ACC112 (cell line): ENCODE measurements around the gene RECK.

Experiments used
- H2AFZ ChIP-seq: fragments of 200-600 bp; sonication (generic); one replicate; pipeline ENCODE4 v1.6.0; 2017; ENCODE audit warnings: antibody characterized with exemption, low read length; ENCODE audit not compliant: unreplicated experiment
- H3K27ac ChIP-seq: fragments of 200-600 bp; sonication (generic); 2 replicates; pipeline ENCODE4 v1.5.1; 2014; ENCODE audit warnings: low read depth, mild to moderate bottlenecking, antibody characterized with exemption, low read length, moderate library complexity
- H3K27me3 ChIP-seq: fragments of 200-600 bp; sonication (generic); 2 replicates; pipeline ENCODE4 v1.6.1; 2014; ENCODE audit warnings: mild to moderate bottlenecking, antibody characterized with exemption, low read length, moderate library complexity, mixed read lengths; ENCODE audit not compliant: insufficient read depth
- H3K36me3 ChIP-seq: fragments of 200-600 bp; sonication (generic); 2 replicates; pipeline ENCODE4 v1.6.1; 2016; ENCODE audit warnings: mild to moderate bottlenecking, antibody characterized with exemption, low read length, moderate library complexity, mixed read lengths; ENCODE audit not compliant: insufficient read depth
- H3K4me1 ChIP-seq: fragments of 200-600 bp; sonication (generic); one replicate; pipeline ENCODE4 v1.6.1; 2016; ENCODE audit warnings: low read length, mixed read lengths; ENCODE audit not compliant: insufficient read depth, unreplicated experiment, control insufficient read depth
- H3K4me3 ChIP-seq: fragments of 200-600 bp; sonication (generic); 2 replicates; pipeline ENCODE4 v1.5.1; 2014; ENCODE audit warnings: mild to moderate bottlenecking, low read depth, low read length
- H3K79me2 ChIP-seq: fragments of 200-600 bp; sonication (generic); one replicate; pipeline ENCODE4 v1.6.0; 2016; ENCODE audit warnings: low read length; ENCODE audit not compliant: control insufficient read depth, unreplicated experiment, insufficient read depth

RECK gene

GRCh38 chr9:36137392-36138004 is 100.8 kb downstream of the RECK start:
- Histone ChIP-seq H3K27me3 (no peaks in the 10 kb centered on the region), H3K4me1 (peaks cover 12% of the 10 kb centered on the region), H3K36me3 (no peaks in the 10 kb centered on the region), H3K79me2 (no peaks in the 10 kb centered on the region), H3K4me3 (peak overlapping the region; percentile 87), H3K27ac (no peak overlapping the region), H2AFZ (peak overlapping the region; percentile 81)

DNA sequence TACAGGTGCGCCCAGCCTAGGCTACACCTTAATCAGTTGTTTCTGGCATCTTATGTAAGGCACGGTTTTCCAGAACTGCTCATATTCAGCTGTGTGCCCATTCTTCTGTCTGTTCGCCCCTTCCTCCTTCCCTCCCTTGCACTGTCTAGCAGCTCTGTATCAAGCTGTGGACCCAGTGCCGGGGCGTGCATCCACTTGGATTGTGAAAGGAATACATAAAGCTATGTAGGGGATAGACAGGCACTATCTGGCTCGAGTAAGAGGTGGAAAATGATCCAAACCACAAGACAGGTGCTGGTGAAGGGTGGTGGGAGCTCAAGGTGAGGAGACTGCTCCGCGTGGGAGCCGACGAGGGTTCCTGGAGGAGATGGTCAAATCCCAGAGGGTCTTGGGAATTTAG is 101.8 kb downstream of the RECK start:
- Histone ChIP-seq H3K4me1 (peaks cover 16% of the 10 kb centered on the region), H3K79me2 (no peaks in the 10 kb centered on the region), H2AFZ (no peak overlapping the region), H3K27me3 (no peaks in the 10 kb centered on the region), H3K27ac (no peak overlapping the region), H3K4me3 (no peak overlapping the region), H3K36me3 (no peaks in the 10 kb centered on the region)

DNA sequence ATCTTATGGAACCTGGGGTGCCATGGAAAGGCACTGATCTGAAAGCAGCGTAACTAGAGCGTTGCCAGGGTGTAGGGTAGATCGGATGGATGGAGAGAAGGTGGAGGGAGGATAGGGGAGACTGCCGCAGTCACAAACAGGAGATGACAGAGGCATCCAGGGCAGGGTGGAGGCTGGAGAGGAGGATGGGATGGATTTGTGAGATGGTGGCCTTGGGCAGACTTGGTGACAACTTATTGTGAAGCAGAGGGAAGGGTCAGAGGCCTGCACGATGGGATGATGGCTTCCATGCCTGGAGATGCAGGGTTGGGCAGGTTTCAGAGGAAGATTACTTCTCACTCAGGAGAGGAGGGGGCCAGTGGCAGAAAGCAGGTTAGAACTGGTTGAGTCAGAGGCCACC is 102.2 kb downstream of the RECK start:
- Histone ChIP-seq H3K27me3 (no peaks in the 10 kb centered on the region), H3K36me3 (no peaks in the 10 kb centered on the region), H3K4me3 (no peak overlapping the region), H2AFZ (no peak overlapping the region), H3K4me1 (peaks cover 16% of the 10 kb centered on the region), H3K27ac (no peak overlapping the region), H3K79me2 (no peaks in the 10 kb centered on the region)

DNA sequence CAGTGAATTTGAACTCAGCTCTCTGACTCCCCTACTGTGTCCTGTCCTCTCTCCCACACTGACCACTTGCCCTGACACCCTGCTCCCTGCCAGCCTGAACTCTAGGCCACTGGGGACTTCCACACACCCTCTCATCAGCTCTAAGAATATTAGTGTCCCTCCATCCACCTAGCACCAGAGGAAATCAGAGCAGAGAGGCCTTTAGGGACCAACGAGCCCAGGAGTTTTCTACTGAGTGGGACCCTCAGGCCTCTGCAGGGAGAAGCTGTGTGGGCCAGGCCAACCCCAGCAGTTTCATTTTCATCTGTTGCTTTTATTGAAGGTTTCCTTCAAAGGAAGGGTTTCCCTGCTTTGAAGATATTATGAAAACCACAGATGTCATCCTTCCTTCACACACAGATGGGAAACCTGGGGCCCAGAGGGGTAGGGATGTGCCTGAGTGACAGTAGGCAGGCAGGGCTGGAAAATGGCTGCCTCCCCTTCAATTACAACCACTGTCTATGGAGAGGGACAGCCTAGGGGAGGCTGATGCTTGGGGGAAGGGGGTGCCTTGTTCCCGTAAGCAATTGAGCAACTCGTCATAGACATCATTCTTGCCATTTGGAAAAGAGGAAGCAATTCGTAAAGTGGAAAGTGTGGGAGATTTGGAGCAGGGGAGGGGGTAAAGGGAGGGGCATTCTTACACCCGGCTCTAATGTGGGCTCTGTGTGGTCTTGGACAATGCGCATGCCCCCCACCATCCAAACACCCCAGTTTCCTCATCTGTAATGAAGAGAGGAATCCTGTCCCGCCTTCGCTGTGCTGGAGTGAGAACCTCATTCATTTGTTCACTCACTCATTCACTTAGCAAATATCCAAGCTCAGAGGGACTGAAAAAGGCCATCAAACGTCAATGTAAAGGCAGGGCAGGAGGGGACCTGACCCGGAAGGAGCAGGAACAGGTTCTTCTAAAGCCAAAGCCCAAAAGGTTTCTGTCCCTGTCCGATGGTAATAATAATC is 103.7 kb downstream of the RECK start:
- Histone ChIP-seq H3K79me2 (no peaks in the 10 kb centered on the region), H3K27me3 (no peaks in the 10 kb centered on the region), H3K36me3 (peaks cover 3% of the 10 kb centered on the region; the same call in 1 of the 2 replicates), H3K4me3 (no peak overlapping the region), H3K4me1 (peaks cover 16% of the 10 kb centered on the region), H3K27ac (no peak overlapping the region), H2AFZ (no peak overlapping the region)

DNA sequence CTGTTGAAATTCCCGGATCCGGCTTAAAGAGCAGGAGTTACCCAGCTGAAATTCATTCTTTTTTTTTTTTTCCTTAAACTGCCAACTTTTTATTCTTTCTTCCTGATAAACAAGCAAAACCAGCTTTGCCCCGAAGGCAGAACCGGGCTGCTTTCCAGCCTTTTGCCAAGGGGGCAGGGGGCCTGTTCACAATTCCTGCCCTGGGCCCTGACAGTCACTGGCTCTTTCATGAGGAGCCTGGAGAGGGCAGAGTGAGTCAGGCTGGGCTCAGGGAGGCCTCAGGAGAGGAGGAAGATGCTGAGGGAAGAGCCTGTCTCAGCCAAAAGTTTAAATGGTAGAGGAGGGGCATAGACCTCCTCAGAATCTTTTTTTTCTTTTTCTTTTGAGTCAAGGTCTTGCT is 104.6 kb downstream of the RECK start:
- Histone ChIP-seq H2AFZ (no peak overlapping the region), H3K4me3 (no peak overlapping the region), H3K79me2 (no peaks in the 10 kb centered on the region), H3K4me1 (peaks cover 16% of the 10 kb centered on the region), H3K27ac (no peak overlapping the region), H3K36me3 (peaks cover 6% of the 10 kb centered on the region; the same call in 1 of the 2 replicates), H3K27me3 (no peaks in the 10 kb centered on the region)

DNA sequence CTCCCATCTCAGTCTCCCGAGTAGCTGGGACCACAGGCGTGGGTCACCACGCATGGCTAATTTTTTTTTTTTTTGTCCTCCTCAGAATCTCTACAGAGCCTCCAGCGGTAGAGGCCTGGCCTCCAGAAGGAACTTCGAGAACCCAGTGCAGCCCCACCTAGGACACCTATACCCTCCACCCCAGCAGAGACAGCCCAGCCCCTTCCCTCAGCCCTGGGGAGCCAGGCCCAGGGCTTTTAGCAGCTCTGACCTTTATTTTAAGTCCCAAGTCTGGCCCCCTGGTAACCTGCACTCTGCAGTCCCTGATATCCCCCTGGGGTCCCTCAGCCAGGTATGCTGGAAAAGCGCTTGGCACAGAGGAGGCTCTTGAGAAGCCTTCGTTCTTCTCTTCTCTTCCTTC is 105.0 kb downstream of the RECK start:
- H3K27ac ChIP-seq: no peak overlapping the region
- no peaks in the 10 kb centered on the region for H3K79me2 ChIP-seq
- no peak overlapping the region for H2AFZ ChIP-seq
- H3K4me1 ChIP-seq: peaks cover 16% of the 10 kb centered on the region
- peaks cover 6% of the 10 kb centered on the region; the same call in 1 of the 2 replicates for H3K36me3 ChIP-seq
- no peak overlapping the region for H3K4me3 ChIP-seq
- no peaks in the 10 kb centered on the region for H3K27me3 ChIP-seq

GRCh38 chr9:36142510-36143244 is 106.0 kb downstream of the RECK start:
- no peaks in the 10 kb centered on the region for H3K27me3 ChIP-seq
- no peak overlapping the region for H2AFZ ChIP-seq
- H3K27ac ChIP-seq: no peak overlapping the region
- H3K4me3 ChIP-seq: no peak overlapping the region
- peaks cover 10% of the 10 kb centered on the region for H3K4me1 ChIP-seq
- H3K79me2 ChIP-seq: no peaks in the 10 kb centered on the region
- H3K36me3 ChIP-seq: peaks cover 6% of the 10 kb centered on the region; the same call in 1 of the 2 replicates

DNA sequence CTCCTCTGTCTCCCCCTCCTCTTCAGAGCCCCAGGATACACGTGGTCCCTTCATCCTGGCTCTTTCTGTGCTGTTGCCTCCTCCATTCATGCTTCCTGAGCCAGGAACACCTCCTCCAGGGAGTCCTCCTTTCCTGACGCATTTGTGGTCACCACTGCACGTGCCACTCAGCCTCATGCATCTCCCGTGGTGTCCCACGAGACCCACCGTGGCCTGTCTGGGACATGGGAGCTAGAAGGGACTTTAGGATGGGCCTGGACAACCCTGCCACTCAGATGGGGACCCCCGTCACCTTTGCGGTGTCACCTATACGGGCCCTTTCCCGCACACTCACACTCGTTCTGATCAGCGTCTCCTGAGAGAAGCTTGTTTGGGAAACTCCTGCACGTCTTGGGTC is 106.5 kb downstream of the RECK start:
- no peaks in the 10 kb centered on the region for H3K79me2 ChIP-seq
- no peaks in the 10 kb centered on the region for H3K27me3 ChIP-seq
- H3K36me3 ChIP-seq: peaks cover 6% of the 10 kb centered on the region; the same call in 1 of the 2 replicates
- no peak overlapping the region for H3K27ac ChIP-seq
- H3K4me3 ChIP-seq: no peak overlapping the region
- H3K4me1 ChIP-seq: peaks cover 12% of the 10 kb centered on the region
- H2AFZ ChIP-seq: no peak overlapping the region

DNA sequence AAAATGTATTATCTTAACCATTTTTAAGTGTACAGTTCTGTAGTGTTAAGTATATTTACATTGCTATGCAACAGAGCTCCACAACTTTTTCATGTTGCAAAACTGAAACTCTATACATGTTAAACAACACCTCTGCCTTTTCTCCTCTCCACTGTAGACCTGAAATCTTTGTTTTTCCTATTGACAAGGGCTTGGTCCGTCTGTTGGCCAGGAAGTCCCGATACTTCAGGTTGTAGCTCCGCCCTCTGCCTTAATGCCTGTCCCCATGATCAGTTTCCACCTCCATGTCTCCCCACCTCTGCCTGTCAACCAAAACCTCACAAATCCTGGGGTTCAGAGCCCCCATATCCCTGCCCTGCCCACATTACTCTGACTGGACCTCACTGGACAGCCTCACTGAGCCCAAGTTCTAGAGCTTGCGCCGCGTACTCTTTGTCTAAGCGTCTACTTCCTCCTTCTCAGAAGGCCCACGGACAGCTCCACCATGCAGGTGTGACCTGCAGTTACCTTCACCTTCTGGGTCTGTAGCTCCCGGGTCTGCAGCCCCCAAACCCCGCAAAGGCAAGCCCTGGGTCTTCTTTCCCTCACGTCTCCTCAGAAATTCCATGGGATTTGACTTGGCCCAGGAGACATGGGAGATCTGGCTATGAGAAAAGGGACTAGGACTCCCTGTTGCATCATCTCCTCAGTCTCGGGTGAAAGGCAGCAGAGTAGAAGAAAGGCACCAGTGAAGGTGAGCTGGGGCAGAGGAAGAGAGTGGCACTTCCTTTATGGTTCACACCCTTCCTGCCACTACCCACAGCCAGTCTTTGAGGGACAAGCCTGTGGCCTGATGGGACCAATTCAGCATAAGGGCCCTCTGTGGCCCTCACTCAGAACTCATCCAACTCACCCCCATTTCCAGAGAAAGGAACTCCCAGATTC is 107.9 kb downstream of the RECK start:
- Histone ChIP-seq H3K79me2 (no peaks in the 10 kb centered on the region), H3K27me3 (no peaks in the 10 kb centered on the region), H2AFZ (no peak overlapping the region), H3K27ac (no peak overlapping the region), H3K4me1 (peaks cover 24% of the 10 kb centered on the region), H3K4me3 (no peak overlapping the region), H3K36me3 (peaks cover 6% of the 10 kb centered on the region; the same call in 1 of the 2 replicates)

DNA sequence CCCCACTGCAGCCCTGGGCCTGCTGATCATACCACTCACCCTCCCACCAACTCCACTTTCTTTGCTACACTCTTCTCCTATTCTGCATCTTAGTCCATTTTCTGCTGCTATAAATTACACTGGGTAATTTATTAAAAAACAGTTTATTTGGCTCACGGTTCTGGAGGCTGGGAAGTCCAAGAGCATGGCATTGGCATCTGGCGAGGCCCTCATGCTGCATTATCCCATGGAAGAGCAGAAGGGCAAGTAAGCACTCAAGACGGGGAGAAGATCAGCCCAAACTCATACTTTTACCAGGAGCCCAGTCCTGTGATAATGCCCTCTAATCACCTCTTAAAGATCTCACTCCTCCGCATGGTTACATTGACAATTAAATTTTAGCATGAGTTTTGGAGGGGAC is 109.3 kb downstream of the RECK start:
- no peak overlapping the region for H3K4me3 ChIP-seq
- H3K27me3 ChIP-seq: no peaks in the 10 kb centered on the region
- H3K36me3 ChIP-seq: peaks cover 6% of the 10 kb centered on the region; the same call in 1 of the 2 replicates
- H3K27ac ChIP-seq: no peak overlapping the region
- H3K4me1 ChIP-seq: peaks cover 30% of the 10 kb centered on the region
- no peak overlapping the region for H2AFZ ChIP-seq
- H3K79me2 ChIP-seq: no peaks in the 10 kb centered on the region
